A673 (cell line): ENCODE results near the gene OXCT1. TPM values are rescaled to one million over a fixed set of nuclear protein-coding genes. Genes with fewer than 3 reads are reported as not detected.

ENCODE experiments used
- BruUV-seq: library from RNA; stranded (reverse); fragments of 400-500 nt; replicated peaks from 2 replicates; lab custom pipeline; 2021; lab: Mats Ljungman, UMichigan
- CTCF ChIA-PET: fragments of 300-600 bp; sonication (Branson Sonifier 250); formaldehyde crosslinking; loops from one replicate; lab custom pipeline; 2022; ENCODE audit warnings: antibody characterized with exemption; lab: Charles Lee
- POLR2A ChIA-PET: fragments of 300-600 bp; sonication (Branson Sonifier 250); formaldehyde crosslinking; loops from one replicate; lab custom pipeline; 2022; ENCODE audit warnings: antibody characterized with exemption; ENCODE audit not compliant: low non-redundant PET; lab: Charles Lee
- DNase-seq: peaks from one replicate; pipeline ENCODE4 v3.0.0-alpha.2; 2015; ENCODE audit warnings: low spot score
- H3K27ac ChIP-seq: fragments of 200-600 bp; sonication (generic); 2 replicates; pipeline ENCODE4 v1.5.1; 2016; ENCODE audit warnings: mixed run types, low read depth, mild to moderate bottlenecking, mixed read lengths, antibody characterized with exemption, low read length; ENCODE audit not compliant: poor library complexity, severe bottlenecking
- H3K27me3 ChIP-seq: fragments of 200-600 bp; sonication (generic); replicated peaks from 2 replicates; pipeline ENCODE4 v1.6.1; 2017; ENCODE audit warnings: mixed run types, low read depth, mild to moderate bottlenecking, mixed read lengths, antibody characterized with exemption, low read length; ENCODE audit not compliant: insufficient read depth, poor library complexity
- H3K36me3 ChIP-seq: fragments of 200-600 bp; sonication (generic); 2 replicates; pipeline ENCODE4 v1.6.1; 2016; ENCODE audit warnings: mixed run types, mild to moderate bottlenecking, mixed read lengths, antibody characterized with exemption, low read length; ENCODE audit not compliant: insufficient read depth, poor library complexity, severe bottlenecking
- H3K4me1 ChIP-seq: fragments of 200-600 bp; sonication (generic); 2 replicates; pipeline ENCODE4 v1.6.1; 2017; ENCODE audit warnings: mixed run types, mild to moderate bottlenecking, mixed read lengths, antibody characterized with exemption, low read length; ENCODE audit not compliant: insufficient read depth, poor library complexity, severe bottlenecking
- H3K4me3 ChIP-seq: fragments of 200-600 bp; sonication (generic); 2 replicates; pipeline ENCODE4 v1.5.1; 2016; ENCODE audit warnings: low read depth, mixed run types, mild to moderate bottlenecking, mixed read lengths, low read length; ENCODE audit not compliant: poor library complexity, severe bottlenecking
- H3K9me3 ChIP-seq: fragments of 200-600 bp; sonication (generic); 2 replicates; pipeline ENCODE4 v1.6.1; 2016; ENCODE audit warnings: mixed run types, low read depth, mild to moderate bottlenecking, mixed read lengths, antibody characterized with exemption, low read length; ENCODE audit not compliant: poor library complexity, severe bottlenecking
- EZH2 ChIP-seq: fragments of 200-600 bp; sonication (generic); IDR thresholded peaks from 2 replicates; pipeline ENCODE4 v1.6.1; 2017; ENCODE audit warnings: borderline replicate concordance, low read depth, mild to moderate bottlenecking, mixed read lengths, antibody characterized with exemption, low read length; ENCODE audit not compliant: poor library complexity, severe bottlenecking
- intact Hi-C: fragments of 100-400 bp; cut with micrococcal nuclease; formaldehyde crosslinking; loops from one replicate; pipeline ENCODE4 v1.10.0; 2022; ENCODE audit not compliant: unreplicated experiment
- total RNA-seq: library from RNA; stranded (reverse); gene quantifications from 2 replicates; pipeline ENCODE4 v1.2.3, GENCODE V29; 2021
- TF ChIP-seq, protein P1 (sequence below): fragments of 300-800, 200-600 bp; sonication (generic); conservative IDR thresholded peaks from 2 replicates; pipeline ENCODE4 v1.5.1; 2017; ENCODE audit warnings: low read depth, mild to moderate bottlenecking, antibody characterized with exemption, low read length, moderate library complexity, mixed read lengths

The OXCT1 gene
- total RNA-seq, 1 experiment from 2014 or later = 48.4 TPM

DNA sequence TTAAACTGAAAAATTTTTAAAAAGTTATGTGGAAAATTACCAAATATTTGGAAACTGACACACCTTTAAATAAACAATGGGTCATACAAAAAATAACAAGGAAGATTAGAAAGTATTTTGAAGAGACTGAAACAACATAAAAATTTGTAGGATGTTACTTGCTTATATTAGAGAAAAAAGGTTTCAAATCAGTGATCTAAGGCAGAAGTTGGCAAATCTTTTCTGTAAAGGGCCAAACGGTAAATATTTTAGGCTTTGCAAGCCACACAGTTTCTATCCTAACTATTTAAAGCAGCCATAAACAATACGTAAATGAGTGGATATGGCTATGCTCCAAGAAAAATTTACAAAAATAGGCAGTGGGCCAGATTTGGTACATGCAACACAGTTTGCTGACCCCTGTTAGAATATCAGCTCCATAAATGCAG, 81.3 kb downstream of the OXCT1 start:
- H3K27ac ChIP-seq = no peak overlapping the region
- H3K36me3 ChIP-seq = no peaks in the 10 kb centered on the region
- BruUV-seq = no TSS peak
- TF ChIP-seq EZH2 = no peak
- TF ChIP-seq, protein P1, sequence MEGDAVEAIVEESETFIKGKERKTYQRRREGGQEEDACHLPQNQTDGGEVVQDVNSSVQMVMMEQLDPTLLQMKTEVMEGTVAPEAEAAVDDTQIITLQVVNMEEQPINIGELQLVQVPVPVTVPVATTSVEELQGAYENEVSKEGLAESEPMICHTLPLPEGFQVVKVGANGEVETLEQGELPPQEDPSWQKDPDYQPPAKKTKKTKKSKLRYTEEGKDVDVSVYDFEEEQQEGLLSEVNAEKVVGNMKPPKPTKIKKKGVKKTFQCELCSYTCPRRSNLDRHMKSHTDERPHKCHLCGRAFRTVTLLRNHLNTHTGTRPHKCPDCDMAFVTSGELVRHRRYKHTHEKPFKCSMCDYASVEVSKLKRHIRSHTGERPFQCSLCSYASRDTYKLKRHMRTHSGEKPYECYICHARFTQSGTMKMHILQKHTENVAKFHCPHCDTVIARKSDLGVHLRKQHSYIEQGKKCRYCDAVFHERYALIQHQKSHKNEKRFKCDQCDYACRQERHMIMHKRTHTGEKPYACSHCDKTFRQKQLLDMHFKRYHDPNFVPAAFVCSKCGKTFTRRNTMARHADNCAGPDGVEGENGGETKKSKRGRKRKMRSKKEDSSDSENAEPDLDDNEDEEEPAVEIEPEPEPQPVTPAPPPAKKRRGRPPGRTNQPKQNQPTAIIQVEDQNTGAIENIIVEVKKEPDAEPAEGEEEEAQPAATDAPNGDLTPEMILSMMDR = no peak
- H3K4me3 ChIP-seq = no peak overlapping the region
- H3K9me3 ChIP-seq = no peaks in the 10 kb centered on the region
- H3K4me1 ChIP-seq = peaks cover 70% of the 10 kb centered on the region
- ChIA-PET CTCF (no interaction called here), POLR2A (no interaction called here)
- H3K27me3 ChIP-seq = no peaks in the 10 kb centered on the region
- peak; percentile 19 for DNase-seq
- intact Hi-C loops = no loop called here

DNA sequence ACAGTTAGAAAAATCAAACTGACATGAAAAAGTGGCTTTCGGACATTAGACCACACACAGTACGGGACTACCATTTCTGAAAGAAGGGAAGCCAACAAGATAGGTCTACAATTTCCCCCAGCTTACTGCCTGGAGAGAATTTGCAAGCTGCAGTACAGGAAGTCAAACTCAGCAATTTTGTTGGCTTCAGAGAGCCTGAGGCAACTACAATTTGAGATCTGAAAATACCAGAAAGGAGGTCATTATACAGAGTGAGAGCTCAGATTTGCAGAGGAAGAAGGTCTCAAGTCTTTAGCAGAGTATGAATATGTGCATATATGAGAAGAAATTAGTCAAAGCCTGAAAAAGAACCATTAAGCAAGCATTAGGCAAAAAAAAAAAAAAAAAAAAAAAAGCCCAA, 83.0 kb downstream of the OXCT1 start:
- Histone ChIP-seq H3K27ac (peak overlapping the region; percentile 6), H3K4me1 (peaks cover 53% of the 10 kb centered on the region), H3K4me3 (no peak overlapping the region), H3K9me3 (no peaks in the 10 kb centered on the region), H3K36me3 (no peaks in the 10 kb centered on the region), H3K27me3 (no peaks in the 10 kb centered on the region)
- no peak for TF ChIP-seq EZH2
- TF ChIP-seq, protein P1 = no peak
- intact Hi-C loops = no loop called here
- CTCF ChIA-PET = no interaction called here
- POLR2A ChIA-PET = no interaction called here
- no TSS peak for BruUV-seq
- DNase-seq = peak; percentile 43

DNA sequence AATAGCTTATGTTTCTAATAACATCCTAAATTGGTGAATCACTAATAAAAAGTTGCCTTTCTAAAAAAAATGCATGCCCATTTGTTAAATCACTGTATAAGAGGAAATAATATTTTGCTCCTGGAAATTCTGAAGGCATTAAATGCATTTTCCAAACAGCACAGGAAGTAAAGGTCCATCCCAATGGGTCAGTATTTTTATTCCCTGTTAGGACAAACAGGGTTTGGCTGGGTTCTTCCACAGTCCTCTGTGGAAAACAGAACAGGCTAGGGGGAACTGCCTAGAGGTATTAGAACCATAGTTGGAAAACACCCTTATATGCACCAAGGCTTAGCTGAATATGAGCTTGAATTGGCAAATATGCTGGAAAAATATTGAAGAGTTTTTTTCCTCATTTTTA, 85.2 kb downstream of the OXCT1 start:
- peaks cover 44% of the 10 kb centered on the region for H3K4me1 ChIP-seq
- CTCF ChIA-PET = no interaction called here
- intact Hi-C loops = no loop called here

More for the DNA sequence above, 85.2 kb downstream of the OXCT1 start:
- TF ChIP-seq EZH2 = no peak
- TF ChIP-seq, protein P1 = no peak
- no peak overlapping the region for H3K4me3 ChIP-seq
- DNase-seq = no peak
- no peaks in the 10 kb centered on the region for H3K36me3 ChIP-seq
- BruUV-seq = no TSS peak
- no peaks in the 10 kb centered on the region for H3K9me3 ChIP-seq
- POLR2A ChIA-PET = no interaction called here
- no peaks in the 10 kb centered on the region for H3K27me3 ChIP-seq
- H3K27ac ChIP-seq = no peak overlapping the region
